Astrocyte (in vitro differentiated cells and primary cell): ENCODE results near the gene MED22.

ENCODE experiments used
- EZH2 ChIP-seq: IDR thresholded peaks from 2 replicates; pipeline ENCODE4 v1.6.1; 2012; ENCODE audit warnings: mild to moderate bottlenecking, low read length, inconsistent platforms; ENCODE audit not compliant: insufficient read depth
- TF ChIP-seq, protein P1 (sequence below): IDR thresholded peaks from 2 replicates; pipeline ENCODE4 v1.5.1; 2011; ENCODE audit warnings: low read depth, mild to moderate bottlenecking, inconsistent platforms, low read length, moderate library complexity; ENCODE audit not compliant: insufficient read depth

DNA sequence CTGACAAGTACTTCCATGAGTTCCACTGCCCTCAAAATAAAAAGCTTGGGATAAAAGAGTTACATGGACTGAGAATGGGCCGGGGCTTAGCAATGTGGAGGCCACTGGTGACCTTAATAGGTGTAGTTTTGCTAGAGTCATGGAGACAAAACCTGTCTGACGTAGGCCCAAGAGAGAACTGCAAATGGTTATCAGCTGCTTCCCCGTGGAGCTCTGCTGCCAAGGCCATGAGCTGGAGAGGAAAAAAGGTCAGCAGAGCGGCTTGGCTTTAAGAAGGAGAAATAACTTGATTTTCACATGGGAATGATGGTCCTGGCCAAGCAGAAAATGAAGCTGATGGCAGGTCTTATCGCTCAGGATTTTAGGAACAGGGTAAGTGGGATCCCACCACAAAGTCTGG, 8.3 kb downstream of the MED22 start:
- TF ChIP-seq, protein P1, sequence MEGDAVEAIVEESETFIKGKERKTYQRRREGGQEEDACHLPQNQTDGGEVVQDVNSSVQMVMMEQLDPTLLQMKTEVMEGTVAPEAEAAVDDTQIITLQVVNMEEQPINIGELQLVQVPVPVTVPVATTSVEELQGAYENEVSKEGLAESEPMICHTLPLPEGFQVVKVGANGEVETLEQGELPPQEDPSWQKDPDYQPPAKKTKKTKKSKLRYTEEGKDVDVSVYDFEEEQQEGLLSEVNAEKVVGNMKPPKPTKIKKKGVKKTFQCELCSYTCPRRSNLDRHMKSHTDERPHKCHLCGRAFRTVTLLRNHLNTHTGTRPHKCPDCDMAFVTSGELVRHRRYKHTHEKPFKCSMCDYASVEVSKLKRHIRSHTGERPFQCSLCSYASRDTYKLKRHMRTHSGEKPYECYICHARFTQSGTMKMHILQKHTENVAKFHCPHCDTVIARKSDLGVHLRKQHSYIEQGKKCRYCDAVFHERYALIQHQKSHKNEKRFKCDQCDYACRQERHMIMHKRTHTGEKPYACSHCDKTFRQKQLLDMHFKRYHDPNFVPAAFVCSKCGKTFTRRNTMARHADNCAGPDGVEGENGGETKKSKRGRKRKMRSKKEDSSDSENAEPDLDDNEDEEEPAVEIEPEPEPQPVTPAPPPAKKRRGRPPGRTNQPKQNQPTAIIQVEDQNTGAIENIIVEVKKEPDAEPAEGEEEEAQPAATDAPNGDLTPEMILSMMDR, result no peak
- no peak for TF ChIP-seq EZH2
